Urothelium cell line (cell line): ENCODE results near the gene PIF1.

Source experiments
- DNase-seq: peaks from one replicate; pipeline ENCODE4 v3.0.0; 2011; ENCODE audit warnings: low spot score, mixed read lengths
- FAIRE-seq: peaks from 2 replicates; lab custom pipeline; 2011; peaks lifted over from hg19 to GRCh38; lab: Jason Lieb, UNC

Gene PIF1

DNA sequence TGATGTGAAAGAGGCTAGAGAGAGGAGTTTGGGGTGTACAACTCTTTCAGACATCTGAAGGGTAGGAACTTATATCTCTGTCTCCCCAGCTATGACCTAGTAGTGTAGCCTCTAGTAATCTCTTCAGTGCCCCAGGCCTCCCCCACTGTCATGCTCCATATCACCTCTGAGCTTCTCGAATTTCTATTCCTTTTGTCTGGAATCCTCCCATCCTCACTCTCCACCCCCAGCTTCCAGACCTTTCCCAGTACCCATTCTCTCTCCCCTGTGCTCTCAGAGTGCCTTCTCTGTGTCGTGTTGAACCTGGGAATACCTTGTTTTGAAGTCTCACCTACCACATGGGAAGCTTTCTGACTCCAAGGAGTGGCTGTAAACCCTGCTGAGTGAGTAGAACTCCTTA, 46.4 kb downstream of the PIF1 start:
- no peak for FAIRE-seq
- DNase-seq: no peak

DNA sequence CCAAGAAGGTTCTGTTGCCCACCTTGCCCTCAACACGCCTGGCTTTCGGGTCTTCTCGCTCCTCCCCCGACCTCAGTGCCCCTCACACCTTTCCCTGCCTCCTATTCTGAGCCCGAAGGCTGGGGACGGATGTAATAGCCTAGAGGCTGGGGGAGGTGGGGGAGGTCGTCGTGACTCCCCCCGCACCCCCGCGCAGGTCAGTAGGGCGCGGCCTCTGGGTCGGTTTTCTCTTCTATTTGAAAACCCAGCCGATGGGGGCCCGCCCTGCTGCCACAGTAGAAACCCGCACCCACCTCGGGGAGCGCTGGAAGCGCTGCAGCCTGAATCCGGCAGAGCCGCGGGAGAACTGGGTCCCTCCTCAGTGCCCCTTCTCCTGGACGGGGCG, 49.1 kb downstream of the PIF1 start:
- DNase-seq (no peak), FAIRE-seq (no peak)

DNA sequence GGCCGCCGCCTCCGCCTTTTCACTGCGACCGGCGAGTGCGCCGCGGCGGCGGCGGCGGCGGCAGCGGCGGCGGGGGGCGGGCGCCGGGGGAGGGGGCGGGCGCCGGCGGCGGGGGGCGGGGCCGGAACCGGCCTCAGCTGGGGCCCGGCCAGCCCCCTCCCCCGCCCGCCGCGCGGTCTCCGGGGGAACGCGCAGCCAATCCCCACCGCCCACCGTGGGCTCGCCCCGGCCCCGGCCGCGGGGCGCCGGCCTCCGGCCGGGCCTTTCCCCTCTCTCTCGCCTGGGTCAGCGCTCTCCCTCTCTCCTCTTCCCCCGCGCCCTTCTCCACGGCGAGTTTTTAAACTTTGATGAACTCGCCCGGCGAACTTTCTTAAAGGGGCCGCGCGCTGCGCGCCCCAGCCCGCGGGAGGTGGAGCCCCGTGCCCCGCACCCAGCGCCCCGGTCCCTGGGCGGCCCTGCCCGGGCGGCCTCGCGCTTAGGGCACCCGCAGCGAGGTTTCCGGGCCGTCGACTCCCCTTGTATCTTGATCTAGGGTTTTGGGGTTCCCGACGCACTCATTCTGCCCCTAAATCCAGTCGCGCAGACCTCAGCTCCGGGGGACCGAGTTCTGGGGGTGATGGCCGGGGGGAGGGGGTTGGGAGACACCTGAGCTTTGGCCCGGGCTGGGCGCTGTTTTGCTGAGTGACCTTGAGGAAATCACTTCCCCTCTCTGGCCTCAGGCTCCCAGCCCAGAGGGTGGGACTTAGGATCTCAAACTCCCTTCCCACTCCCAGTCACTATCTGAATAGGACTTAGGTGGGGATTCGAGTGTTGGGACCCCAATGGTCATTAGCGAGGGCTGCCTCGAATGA, 49.7 kb downstream of the PIF1 start, which contains the start of gene RBPMS2:
RBPMS2 (minus strand) TSS at position 39 of the 851 bp plus-strand sequence. CDS start 270 bp downstream, outside the sequence.
- FAIRE-seq: no peak
- DNase-seq: peak; percentile 83

DNA sequence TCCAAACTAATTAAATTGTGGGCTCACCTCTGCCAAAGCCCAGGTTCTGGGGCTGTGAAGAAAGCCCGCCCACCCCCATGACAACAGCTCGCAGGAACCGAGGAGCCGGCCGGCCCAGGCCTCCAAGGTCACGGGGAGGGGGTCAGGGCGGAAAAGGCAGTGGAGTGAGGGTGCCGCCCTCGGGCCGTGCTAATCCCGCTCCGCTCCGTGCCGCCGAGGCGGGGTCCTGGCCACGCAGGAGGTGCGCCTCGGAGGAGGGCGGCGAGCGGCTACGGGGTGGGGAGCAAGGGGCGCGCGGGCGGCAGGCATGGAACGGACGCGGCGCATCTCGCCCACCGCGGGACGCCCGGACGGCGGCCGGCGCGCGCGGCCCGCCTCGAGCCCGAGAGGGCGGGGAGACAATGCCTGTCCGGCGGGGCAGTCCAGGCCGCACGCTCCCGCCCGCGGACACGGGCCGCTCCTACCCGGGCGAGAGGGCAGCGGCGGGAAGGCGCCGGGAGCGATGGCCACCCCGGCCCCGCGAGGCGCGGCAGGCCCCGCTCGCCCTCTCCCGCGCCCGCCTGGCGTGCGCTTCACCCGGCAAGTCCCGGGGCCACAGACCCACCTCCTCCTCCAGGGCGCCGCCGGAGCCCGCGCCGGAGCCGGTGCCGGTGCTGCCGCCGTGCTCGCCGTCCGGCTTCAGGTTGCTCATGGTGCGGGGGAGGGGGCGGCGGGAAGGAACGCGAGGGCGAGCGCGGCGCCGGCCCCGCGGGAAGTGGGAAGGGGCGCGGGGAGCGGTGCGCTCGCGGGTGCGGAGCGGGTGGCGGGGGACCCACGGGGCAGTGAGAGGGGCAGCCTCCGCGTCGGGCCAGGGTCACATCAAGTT, 50.6 kb downstream of the PIF1 start:
- FAIRE-seq: peak; percentile 76
- DNase-seq: peak; percentile 56

DNA sequence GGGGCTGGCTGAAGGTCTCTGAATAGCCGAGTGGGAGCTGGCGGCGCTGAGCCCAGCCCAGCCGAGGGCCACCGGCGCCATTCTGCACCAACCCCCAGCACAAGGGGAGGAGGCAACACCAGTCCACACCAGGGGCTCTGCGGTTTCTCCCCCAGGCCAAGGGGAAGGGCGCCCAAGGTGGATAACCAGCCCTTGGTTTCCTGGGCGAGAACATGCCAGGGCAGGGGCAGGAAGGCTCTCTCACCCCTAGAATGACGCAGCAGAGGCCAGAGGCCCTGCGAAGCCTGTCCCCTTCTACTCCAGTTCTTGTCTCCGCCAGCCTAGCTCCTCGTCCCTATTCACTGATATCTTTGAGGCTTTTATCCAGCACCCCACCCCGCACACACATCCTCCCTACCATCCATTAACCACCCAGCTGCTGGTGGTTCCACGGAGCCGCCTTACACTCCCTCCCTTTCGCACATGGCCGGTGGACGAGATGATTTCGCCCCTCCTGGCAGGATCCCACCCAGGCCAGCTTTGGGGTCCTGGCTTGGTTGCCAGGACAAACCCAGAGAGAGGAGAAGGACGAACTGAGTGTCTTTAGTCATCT, 51.3 kb downstream of the PIF1 start:
- DNase-seq: no peak

DNA sequence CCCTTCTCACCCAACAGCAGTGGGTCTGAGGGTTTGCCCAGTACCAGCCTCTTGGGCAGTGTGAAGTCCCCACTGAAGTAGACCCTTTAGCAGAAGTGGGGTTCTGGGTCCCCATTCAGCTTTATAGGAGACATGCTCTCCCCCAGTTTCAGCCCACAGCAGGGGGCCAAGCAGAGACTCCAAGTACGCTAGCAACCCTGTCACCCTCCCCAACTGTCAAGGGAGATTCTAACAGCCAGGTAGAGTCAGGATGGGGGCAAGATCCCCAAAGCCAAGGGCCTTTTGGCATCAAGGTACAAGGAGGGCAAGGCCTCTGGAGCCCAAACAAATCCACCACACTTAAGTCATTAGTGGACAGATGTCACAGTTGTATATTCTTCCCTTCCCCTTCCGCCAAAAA, 51.8 kb downstream of the PIF1 start:
- DNase-seq: no peak
- FAIRE-seq: peak; percentile 13

More for the DNA sequence above, 51.3 kb downstream of the PIF1 start:
- FAIRE-seq: no peak

DNA sequence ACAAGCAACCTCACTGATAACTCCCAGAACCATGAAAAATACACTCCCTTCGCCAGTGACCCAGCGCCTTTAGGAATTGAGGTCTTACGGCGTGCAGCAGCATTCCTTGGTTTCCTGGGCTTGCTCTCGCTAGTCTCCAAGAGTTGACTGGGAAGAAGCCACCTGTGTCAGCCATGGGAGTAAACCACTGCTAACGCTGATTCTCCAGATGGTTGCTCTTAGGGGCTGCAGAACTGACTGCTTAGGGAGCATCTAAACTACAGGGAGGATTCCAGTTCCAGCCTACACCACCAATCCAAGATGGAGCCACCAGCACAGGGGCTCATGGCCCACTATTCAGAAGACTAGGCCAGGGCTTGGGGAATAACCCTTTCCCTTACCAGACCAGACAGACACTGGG, 52.5 kb downstream of the PIF1 start:
- no peak for FAIRE-seq
- no peak for DNase-seq

DNA sequence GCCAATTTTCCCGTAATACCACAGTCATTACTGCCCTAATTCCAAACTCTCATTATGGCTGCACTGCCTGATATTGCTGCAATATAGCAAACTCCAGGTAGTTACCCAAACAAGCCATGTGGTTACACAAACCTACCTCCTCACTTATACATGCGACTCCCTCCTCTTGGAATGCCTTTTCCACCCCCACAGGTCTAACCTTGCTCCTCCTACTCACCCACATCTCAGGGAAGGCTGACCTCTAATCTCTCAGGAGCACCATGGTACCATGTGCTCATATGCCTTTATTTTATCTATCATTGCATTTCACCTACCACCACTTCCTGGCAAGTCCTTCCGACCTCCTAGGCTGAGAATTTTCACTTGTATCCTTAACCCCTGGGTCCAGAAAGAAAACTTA, 53.0 kb downstream of the PIF1 start:
- DNase-seq (no peak), FAIRE-seq (peak; percentile 23)

DNA sequence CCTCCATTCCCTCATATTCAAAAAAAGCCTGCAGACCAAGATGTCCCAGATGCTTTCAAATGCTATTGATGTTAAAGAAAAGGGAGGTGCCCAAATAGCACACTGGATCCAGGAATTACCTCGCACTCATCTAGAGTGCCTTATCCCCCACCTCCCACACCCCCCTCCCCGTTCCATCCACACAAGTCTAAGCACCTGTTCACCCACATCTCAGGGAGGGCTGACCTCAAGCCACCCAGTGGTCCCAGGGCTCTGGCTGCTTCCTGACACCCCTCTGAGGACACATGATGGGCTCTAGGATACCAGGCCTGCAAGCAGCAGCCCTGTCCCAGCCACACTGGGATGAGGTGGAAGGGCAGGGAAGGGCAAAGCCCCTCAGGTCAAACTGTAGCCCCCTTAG, 54.8 kb downstream of the PIF1 start:
- DNase-seq (no peak), FAIRE-seq (no peak)

DNA sequence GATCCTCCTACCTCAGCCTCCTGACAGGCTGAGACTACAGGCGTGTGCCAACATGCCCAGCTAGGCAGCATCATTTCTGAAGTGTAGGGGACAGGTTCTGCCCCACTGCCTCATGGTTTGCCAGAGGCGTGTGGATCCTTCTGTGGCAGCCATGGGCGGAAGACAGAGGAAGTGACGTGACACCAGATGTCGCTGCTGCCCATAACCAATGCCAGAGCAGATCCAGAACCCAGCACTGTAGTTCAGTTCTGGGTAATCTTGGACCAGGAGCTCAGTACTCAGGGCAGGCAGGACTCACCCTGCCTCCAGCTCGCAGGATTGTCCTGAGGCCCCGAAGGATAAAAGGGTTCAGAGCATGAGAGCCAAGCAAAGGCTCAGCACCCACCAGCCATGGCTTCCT, 58.2 kb downstream of the PIF1 start:
- DNase-seq (no peak), FAIRE-seq (peak; percentile 92)

DNA sequence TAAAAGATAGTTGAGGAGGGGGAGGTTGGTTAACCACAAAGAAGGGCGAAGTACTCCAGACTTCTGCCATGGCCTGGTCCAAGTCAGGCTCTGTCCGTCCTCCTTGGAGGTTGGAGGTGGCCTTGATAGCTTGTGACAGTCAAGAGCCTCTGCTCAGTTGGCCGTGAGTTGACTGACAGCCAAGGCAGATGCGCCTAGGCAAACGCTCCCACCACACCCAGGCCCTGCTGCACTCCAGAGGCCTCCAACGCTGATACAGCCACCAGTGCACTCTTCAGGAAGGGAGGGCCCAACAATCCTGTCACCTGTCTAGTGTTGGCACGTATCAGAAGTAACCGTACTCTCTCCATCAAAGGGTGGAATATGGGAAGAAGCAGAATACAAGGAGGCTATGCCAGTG, 59.4 kb downstream of the PIF1 start:
- DNase-seq: no peak
- no peak for FAIRE-seq
